Mucosa of descending colon (tissue), 3 donors: ENCODE results near the gene RFLNA. TPM values are rescaled to one million over a fixed set of nuclear protein-coding genes. Genes with fewer than 3 reads are reported as not detected.

Experiments used
- ATAC-seq: fragments of 200-7000 bp; cut with Tn5 transposase; one replicate; pipeline ENCODE4 v1.9.1; 2020; ENCODE audit warnings: mild to moderate bottlenecking, moderate library complexity
- DNase-seq, 3 donors: peaks; one replicate each; pipeline ENCODE4 v3.0.0-alpha.2; 2020
- H3K36me3 ChIP-seq: fragments of 200-600 bp; one replicate; pipeline ENCODE4 v1.8.0; 2021; ENCODE audit warnings: low read depth, mild to moderate bottlenecking
- H3K4me1 ChIP-seq: fragments of 200-600 bp; one replicate; pipeline ENCODE4 v1.8.0; 2021; ENCODE audit warnings: low read depth, mild to moderate bottlenecking
- H3K4me3 ChIP-seq: fragments of 200-600 bp; one replicate; pipeline ENCODE4 v1.8.0; 2021; ENCODE audit warnings: mild to moderate bottlenecking
- H3K9me3 ChIP-seq: fragments of 200-600 bp; one replicate; pipeline ENCODE4 v1.8.0; 2021; ENCODE audit warnings: mild to moderate bottlenecking
- CTCF ChIP-seq: fragments of 200-600 bp; IDR thresholded peaks from one replicate; pipeline ENCODE4 v1.8.0; 2022; ENCODE audit warnings: antibody characterized with exemption, mild to moderate bottlenecking
- intact Hi-C, 2 donors: fragments of 100-400 bp; cut with DNase I in 1 of 2; cut with micrococcal nuclease in 1 of 2; formaldehyde crosslinking; loops; one replicate each; pipeline versions ENCODE4 v1.11.0 to v1.11.1; 2022; cut with DNase I, micrococcal nuclease
- long read RNA-seq, 2 donors: library from polyadenylated mRNA; unstranded; transcript quantifications; one replicate each; pipeline ENCODE4 v2.0.0, GENCODE V29; 2019 to 2021
- total RNA-seq, 3 donors: library from RNA; stranded (reverse); fragmentation: NEBNext Ultra II Directional in 2 of 3; extraction: Animal tissue kit (Norgen Biotek cat#: 25700) in 2 of 3; gene quantifications; one replicate each; pipeline versions ENCODE4 v1.2.1 to v1.2.4, GENCODE V29; 2021 to 2023
- donor health status: DM: no; HTN: no; CAD: no; lungs with moderate emphysema.
- donor health status: DM: no; HTN: no; CAD: no.
- donor health status: DM: no; HTN: yes; CAD: no.

Gene RFLNA, protein sequence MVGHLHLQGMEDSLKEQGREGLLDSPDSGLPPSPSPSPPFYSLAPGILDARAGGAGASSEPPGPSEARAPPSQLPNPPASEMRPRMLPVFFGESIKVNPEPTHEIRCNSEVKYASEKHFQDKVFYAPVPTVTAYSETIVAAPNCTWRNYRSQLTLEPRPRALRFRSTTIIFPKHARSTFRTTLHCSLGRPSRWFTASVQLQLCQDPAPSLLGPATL
- 10 to 100 TPM; 18.0 to 74.5 (median 36.0) TPM for total RNA-seq
- long read RNA-seq, donor 1, transcript RFLNA-205 (3 exons, 2,354 nt) = major isoform, 32 of 42 reads
- long read RNA-seq, donor 1, partial matches to known transcripts = 0 of 42 reads
- long read RNA-seq, donor 1, other reads (novel, unspliced or antisense) = 9 of 42 reads
- long read RNA-seq, donor 2, partial matches to known transcripts = 0 of 6 reads
- long read RNA-seq, donor 2, other reads (novel, unspliced or antisense) = 6 of 6 reads

DNA sequence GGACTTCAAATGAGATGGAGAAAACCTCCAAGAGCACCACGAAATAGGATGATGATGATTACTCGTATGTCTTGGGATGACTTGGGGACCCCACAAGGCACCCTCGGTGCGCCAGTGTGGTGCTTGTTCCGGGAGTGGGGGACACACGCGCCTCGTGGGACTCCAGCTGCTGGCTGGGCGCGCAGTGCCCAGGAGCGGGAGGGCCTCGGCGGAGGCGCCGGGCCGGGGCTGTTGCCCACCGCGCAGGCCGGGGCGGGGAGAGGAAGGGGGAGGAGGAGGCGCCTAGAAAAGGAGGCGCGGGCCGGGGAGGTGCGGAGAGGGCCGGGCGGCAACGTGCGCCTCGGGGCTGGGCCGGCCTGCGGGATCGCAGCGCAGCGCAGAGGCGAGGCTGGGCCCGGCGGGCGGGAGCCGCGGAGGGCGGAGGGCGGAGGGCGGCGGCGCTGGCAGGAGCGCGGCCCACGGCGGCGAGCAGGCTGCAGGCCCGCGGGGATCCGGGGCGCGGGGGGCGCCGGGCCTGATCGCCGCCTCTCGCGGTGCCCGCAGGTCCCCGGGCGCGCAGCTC is at the start of gene RFLNA:
TSS of gene RFLNA (plus strand) at position 314 of the 562 bp plus-strand sequence. CDS start 337 bp downstream, outside the sequence.
- Histone ChIP-seq H3K36me3 (no peaks in the 10 kb centered on the region), H3K4me1 (peaks cover 14% of the 10 kb centered on the region), H3K9me3 (no peaks in the 10 kb centered on the region), H3K4me3 (peak within 1 kb of the TSS; percentile 22)
- TF ChIP-seq CTCF = no peak
- intact Hi-C loops = no loop called here
- ATAC-seq (peak; percentile 68), DNase-seq (peak in 2 of 3 donors; percentile 64 to 80)

DNA sequence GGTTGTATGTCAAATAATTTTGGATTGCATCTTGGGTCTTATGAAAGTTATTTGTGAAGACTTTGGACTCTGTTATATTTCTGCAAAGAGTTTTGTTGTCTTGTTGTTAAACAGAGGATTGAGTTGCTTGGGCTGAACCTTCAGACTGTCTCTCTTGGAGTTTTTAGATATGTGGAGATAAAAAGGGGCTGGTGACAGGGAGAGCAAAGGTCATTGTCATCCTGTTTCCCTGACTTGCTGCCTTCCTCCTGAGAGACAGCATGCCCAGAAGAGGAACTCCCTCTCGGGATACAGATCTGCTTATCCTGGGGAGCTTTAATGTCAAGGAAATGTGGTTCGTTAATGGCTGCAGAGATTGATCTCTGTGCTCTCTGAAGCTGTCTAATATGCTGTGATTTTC is 47.6 kb upstream of the RFLNA start:
- Histone ChIP-seq H3K4me3 (no peak overlapping the region), H3K9me3 (peaks cover 7% of the 10 kb centered on the region), H3K36me3 (no peaks in the 10 kb centered on the region), H3K4me1 (peaks cover 12% of the 10 kb centered on the region)
- DNase-seq (no peak), ATAC-seq (peak; percentile 31)
- TF ChIP-seq CTCF = no peak
- intact Hi-C loops = no loop called here

GRCh38 chr12:124248941-124249825 is 45.7 kb upstream of the RFLNA start:
- Histone ChIP-seq H3K4me1 (peaks cover 12% of the 10 kb centered on the region), H3K4me3 (no peak overlapping the region), H3K36me3 (no peaks in the 10 kb centered on the region), H3K9me3 (peaks cover 7% of the 10 kb centered on the region)
- TF ChIP-seq CTCF = no peak
- no peak for DNase-seq
- no peak for ATAC-seq
- intact Hi-C loops = no loop called here

- DNase-seq (no peak), ATAC-seq (no peak)
- H3K4me1 ChIP-seq = peaks cover 11% of the 10 kb centered on the region
- no peak overlapping the region for H3K4me3 ChIP-seq
- TF ChIP-seq CTCF = no peak
- H3K9me3 ChIP-seq = peaks cover 7% of the 10 kb centered on the region
- intact Hi-C loops = no loop called here
- H3K36me3 ChIP-seq = no peaks in the 10 kb centered on the region
Measured at GRCh38 chr12:124251186-124251585, 43.7 kb upstream of the RFLNA start.

DNA sequence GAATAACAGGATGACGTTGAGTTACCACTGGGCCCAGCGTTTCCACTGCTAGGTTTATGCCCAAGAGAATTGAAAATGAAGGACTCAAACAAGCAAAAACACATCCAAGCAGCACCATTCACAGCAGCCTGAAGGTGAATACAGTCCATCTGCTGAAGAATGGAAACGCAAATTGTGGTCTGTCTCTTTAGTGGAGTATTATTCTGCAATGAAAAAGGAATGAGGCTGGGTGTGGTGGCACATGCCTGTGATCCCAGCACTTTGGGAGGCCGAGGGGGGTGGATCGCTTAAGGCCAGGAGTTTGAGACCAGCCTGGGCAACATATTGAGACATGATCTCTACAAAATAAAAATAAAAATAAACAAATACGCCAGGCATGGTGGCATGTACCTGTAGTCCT is 41.9 kb upstream of the RFLNA start:
- no peaks in the 10 kb centered on the region for H3K36me3 ChIP-seq
- no peak overlapping the region for H3K4me3 ChIP-seq
- no peaks in the 10 kb centered on the region for H3K9me3 ChIP-seq
- intact Hi-C loops = no loop called here
- no peak for TF ChIP-seq CTCF
- H3K4me1 ChIP-seq = peaks cover 4% of the 10 kb centered on the region
- no peak for ATAC-seq
- no peak for DNase-seq
